ENCODE data around the gene FAM25A.
"Not testable (repeated sequence)": the region's sequence is repeated elsewhere in the genome, so short reads cannot be mapped to it uniquely, and the experiment has no call there.

The FAM25A gene

GRCh38 chr10:87014986-87015716 lies 4.9 kb upstream of the FAM25A start:
- not testable (repeated sequence) for DNase-seq

DNA sequence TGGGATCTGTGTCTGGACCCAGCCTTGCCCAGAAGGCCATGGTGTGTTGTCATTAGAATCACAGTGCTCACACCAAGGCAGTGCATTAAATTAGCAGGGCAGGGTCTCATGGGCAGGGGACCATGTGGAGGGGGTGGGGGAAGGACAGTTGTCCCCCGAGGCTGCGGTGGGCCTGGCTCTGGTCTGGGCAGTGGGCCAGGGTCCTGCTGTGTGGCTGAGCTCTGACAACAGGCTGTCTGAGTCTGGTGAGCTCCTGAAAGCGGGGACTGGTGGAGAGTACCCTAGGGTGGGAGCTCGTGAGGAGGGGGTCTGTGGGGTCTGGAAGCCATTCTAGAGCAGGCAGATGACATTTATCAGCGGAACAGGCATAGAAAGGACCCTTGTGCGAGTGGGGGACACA lies 2.0 kb upstream of the FAM25A start:
- not testable (repeated sequence) for DNase-seq

DNA sequence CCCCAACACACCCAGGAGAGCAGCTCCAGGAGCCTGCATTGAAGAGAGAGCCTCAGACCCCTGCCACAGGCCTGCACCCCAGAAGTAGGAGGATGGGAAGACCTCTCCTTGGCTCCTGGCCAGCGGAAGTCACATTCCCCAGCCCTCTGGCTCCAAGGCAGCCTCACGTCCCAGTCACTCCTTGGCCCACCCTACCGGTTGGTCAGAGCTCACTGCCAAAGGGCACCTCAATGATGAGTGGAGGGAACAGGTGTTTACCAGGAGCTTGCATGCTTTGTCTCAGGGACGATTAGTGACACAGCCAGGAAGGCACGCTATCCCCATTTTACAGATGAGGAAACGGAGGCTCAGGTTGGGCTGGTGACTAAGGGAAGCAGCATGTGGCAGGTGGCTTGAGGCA lies 1.0 kb upstream of the FAM25A start:
- DNase-seq = not testable (repeated sequence)

- not testable (repeated sequence) for DNase-seq
Measured at GRCh38 chr10:87019504-87019903, 590 bp upstream of the FAM25A start.

DNA sequence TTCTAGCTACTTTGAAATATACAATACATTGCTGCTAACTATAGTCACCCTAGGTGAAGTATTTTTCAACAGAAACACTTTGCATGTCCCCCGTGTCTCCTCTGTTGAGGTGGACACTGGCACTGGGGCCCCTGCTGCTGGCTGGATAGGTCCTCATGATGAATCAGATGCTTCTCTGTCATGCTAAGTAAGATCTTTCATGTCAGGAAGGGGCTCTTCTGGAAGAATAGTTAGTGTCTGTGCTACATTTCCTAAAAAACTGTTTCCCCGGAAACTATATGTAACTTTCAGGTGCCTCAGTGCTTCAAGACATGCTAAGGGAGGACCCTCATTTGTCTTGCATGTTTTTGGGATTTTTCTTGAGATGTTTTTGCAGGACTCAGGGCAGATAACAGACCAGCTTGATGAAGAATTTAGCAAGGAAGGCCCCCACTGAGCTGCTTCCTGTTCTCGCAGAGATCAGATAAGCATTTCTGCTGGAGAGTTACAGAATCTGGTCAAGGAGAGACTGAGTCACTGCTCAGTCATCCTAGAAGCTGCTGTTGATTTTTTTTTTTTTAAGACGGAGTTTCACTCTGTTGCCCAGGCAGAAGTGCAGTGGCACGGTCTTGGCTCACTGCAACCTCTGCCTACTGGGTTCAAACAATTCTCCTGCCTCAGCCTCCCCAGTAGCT lies 5.3 kb downstream of the FAM25A start:
- not testable (repeated sequence) for DNase-seq

DNA sequence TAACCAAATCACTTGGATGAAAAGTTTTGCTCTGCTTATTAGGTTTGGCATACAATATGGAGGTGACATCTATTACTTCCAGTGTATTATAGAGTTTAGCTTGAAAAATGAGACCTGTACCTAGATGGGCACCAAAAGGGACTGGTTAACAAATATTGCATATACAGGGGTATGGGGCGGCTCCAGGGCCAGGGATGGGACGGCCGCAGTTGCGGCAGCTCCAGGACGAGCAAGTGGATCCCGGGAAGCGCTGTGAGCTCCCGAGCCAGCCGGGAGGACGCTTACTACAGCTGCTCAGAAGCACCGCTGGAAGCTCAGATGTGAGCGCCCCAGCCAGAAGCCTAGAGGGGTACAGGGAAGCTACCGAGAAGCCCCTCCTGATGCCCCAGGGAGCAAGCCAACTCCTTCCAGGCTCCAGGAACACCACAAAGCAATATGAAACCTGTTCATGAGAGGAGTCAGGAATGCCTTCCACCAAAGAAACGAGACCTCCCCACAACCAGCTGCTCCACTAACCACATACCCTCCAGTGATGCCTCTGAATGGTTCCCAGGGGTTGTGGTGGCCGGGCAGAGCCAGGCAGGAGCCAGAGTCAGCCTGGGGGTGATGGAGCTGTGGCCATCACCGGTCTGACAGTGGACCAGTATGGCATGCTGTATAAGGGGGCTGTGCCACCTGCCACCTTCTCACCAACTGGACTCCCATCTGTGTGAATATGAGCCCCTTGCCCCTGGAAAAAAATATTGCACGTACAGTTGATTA lies 6.8 kb downstream of the FAM25A start:
- DNase-seq = not testable (repeated sequence)

DNA sequence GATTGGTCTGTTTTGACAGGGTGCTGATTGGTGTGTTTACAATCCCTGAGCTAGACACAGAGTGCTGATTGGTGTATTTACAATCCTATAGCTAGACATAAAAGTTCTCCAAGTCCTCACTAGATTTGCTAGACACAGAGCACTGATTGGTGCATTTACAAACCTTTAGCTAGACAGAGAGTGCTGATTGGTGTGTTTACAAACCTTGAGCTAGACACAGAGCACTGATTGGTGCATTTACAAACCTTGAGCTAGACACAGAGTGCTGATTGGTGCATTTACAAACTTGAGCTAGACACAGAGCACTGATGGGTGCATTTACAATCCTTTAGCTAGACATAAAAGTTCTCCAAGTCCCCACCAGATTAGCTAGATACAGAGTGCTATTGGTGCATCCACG lies 10.3 kb downstream of the FAM25A start:
- DNase-seq = not testable (repeated sequence)

GRCh38 chr10:87030912-87031635 lies 11.0 kb downstream of the FAM25A start:
- DNase-seq = no peak

DNA sequence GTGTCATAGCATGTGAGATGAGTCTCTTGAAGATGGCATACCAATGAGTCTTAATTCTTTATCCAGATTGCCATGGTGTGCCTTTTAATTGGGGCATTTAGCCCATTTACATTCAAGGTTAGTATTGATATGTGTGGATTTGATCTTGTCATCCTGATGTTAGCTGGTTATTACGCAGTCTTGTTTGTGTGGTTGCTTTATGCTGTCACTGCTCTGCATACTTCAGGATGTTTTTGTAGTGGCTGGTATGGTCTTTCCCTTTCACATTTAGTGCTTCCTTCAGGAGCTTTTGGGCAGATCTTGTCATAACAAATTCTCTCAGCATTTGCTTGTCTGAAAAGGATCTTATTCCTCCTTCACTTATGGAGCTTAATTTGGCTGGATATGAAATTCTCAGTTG lies 16.5 kb downstream of the FAM25A start:
- no peak for DNase-seq

GRCh38 chr10:87038286-87038717 lies 18.2 kb downstream of the FAM25A start:
- no peak for DNase-seq

DNA sequence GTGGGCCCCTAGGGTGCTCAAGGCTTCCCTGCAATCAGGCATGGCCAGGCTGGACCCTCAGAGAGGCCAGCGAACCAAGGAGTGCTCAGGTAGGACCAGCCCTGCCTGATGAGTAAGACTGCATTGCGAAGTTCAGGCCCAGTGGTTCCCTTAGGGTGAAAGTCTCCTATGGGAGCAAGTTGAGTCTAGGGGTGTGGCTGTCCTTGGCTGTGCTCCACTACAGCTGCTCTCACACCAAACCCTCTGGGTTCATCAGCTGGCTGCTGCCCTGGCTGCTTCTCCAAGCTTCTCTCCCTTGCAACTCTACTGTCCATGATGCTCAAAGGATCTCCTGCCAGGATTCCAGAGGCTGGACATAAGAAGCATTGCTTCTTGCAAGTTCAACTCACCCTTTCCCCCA lies 18.7 kb downstream of the FAM25A start:
- no peak for DNase-seq

GRCh38 chr10:87043579-87043978 lies 23.5 kb downstream of the FAM25A start:
- DNase-seq = not testable (repeated sequence)

DNA sequence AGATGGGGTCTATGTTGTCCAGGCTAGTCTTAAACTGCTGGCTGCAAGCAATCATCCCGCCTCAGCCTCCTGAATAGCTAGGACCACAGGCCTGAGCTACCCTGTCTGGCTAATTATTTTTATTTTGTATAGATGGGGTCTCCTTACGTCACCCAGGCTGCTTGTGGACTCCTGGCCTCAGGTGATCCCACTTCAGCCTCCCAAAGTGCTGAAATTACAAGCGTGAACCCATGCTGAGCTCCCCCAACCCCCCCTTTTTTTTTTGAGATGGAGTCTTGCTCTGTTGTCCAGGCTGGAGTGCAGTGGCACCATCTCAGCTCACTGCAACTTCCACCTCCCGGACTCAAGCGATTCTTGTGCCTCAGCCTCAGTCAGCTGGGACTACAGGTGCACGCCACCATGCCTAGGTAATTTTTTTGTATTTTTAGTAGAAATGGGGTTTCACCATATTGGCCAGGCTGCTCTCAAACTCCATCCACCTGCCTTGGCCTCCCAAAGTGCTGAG lies 25.4 kb downstream of the FAM25A start:
- no peak for DNase-seq

GRCh38 chr10:87053111-87053510 lies 33.0 kb downstream of the FAM25A start:
- no peak for DNase-seq

DNA sequence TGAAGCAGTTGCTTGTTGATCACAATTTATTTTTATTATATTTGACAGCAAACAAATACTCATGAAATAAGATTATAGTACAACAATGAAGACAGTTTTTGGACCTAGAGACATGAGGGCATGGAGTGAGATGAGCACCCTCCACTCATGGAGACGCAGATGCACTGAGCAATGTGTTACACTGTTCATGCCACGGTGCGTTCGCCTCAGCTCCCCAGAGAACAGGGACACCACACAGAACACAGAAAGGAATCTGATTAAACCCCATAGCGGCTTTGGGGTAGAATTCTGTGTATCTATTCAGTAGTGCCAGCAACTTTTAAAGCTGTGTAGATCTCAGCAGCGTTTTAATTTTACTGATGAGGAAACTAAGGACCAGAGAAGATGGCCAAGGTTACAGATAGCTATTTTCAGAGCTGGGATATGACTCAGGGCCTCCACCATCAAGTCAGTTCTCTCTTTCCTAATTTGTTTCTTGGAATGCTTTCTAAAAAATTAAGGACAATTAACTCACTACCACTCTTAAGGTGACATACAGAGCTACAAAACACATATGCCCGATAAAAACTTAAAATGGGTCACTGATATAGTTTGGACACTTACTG lies 33.6 kb downstream of the FAM25A start:
- no peak for DNase-seq

- no peak for DNase-seq
Measured at GRCh38 chr10:87054373-87055295, 34.5 kb downstream of the FAM25A start.

- no peak for DNase-seq
Measured at GRCh38 chr10:87058171-87058570, 38.1 kb downstream of the FAM25A start.

DNA sequence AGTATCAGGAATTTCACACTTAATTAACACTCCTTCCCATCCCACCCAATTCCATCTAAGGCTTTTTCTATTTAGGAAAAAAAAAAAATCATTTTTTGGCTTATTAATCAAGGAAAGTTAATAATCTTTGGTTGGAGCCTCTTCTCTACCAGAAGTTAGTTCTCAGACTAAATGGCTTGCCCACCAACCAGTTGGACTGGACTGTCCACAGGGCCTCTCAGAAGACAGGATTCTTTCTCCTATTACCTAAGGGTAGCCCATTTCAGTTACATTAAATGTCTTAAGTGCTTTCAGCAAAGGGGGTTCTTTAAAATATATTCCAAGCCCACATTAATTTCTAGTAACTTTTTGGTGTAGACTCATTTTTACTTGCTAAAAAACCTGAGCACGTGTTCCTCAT lies 39.3 kb downstream of the FAM25A start:
- DNase-seq = no peak

DNA sequence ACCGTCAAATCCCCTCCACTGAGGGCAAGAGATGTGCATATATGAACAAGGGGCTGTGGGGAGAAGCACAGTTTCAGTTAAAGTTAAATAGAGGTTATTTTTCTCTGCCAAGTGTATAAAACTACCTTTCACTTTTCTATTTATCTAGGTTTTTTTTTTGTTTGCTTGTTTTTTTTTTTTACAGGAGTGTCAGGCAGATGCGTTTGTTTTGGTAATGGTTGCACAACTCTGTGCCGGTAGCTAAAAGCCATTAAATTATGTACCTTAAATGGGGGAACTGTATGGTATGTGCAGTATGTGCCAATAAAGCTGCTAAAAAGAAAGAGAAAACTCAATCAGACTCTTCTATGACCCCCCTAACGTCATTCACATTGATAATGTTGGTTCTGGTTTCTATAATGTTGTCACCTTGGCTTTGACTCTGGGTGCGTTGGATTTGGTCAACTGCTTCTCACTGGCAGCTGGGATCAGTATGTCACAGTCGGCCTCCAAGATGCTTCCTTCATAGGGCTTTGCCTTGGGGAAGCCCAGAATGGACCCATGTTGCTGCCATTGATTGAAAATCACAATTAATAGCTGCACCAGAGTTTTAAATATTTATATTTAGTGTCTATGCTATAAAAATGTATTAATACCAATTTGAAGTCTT lies 40.3 kb downstream of the FAM25A start:
- DNase-seq = no peak

DNA sequence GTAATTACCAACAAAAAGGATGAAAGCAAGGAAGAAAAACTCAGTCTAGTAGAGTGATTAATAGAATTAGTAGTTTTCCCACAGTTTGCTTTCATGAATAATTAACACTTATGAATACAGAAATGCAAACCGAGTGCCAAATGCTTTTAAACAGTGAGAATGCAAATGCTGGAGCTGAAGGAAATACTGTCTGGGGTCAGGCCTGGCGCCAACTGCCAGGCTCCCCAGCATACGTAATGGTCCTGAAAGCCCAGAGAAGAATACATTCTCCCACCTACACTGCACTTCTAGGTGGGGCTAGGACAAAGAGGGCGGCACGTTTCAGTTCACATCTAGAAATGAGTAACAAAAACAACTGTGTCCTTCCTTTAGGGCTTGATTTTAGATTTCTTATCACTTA lies 44.6 kb downstream of the FAM25A start:
- DNase-seq = no peak

GRCh38 chr10:87066178-87066577 lies 46.1 kb downstream of the FAM25A start:
- DNase-seq = no peak

Measured in NCI-H187 treated with DMSO at 0.1 percent for 48 hours (cell line).